Activated T-helper 2 cell treated with anti-CD3 and anti-CD28 coated beads, Interferon-gamma antibody, Interleukin-2, Interleukin-4, amounts not matched to agents 10 μg/mL and 5 μg/mL and 100 μg/mL, durations not matched to agents 14 hours and 24 hours and 36 hours (primary cell): Measurements from ENCODE around the gene GJA3. TPM values are rescaled to one million over a fixed set of nuclear protein-coding genes. Genes with fewer than 3 reads are reported as not detected.

Experiments used
- DNase-seq: peaks from one replicate; pipeline ENCODE4 v3.0.0; 2021; ENCODE audit warnings: low spot score
- H3K27ac Mint-ChIP-seq: one replicate; pipeline ENCODE4 v1.8.0; 2021; ENCODE audit warnings: mixed read lengths
- H3K27me3 Mint-ChIP-seq: one replicate; pipeline ENCODE4 v1.8.0; 2021; ENCODE audit warnings: low read depth, mixed read lengths
- H3K36me3 Mint-ChIP-seq: one replicate; pipeline ENCODE4 v1.8.0; 2021; ENCODE audit warnings: low read depth, mixed read lengths
- H3K4me1 Mint-ChIP-seq: one replicate; pipeline ENCODE4 v1.8.0; 2021; ENCODE audit warnings: low read depth, mixed read lengths
- H3K4me3 Mint-ChIP-seq: one replicate; pipeline ENCODE4 v1.8.0; 2021; ENCODE audit warnings: low read depth, mild to moderate bottlenecking, moderate library complexity, mixed read lengths
- H3K9me3 Mint-ChIP-seq: one replicate; pipeline ENCODE4 v1.8.0; 2021; ENCODE audit warnings: mixed read lengths
- intact Hi-C: fragments of 100-400 bp; cut with micrococcal nuclease; formaldehyde crosslinking; loops from one replicate; pipeline ENCODE4 v1.15.1; 2023
- total RNA-seq: library from RNA; stranded (reverse); gene quantifications from 2 replicates; pipeline ENCODE4 v1.2.3, GENCODE V29; 2022

GJA3 gene
- total RNA-seq, 1 donor from 2014 or later: 0.07 TPM

GRCh38 chr13:20109037-20109436 lies 51.8 kb downstream of the GJA3 start:
- no peak for DNase-seq
- Mint-ChIP-seq H3K27me3 (peaks cover 22% of the 10 kb centered on the region), H3K36me3 (no peaks in the 10 kb centered on the region), H3K4me3 (no peak overlapping the region), H3K4me1 (no peaks in the 10 kb centered on the region), H3K27ac (no peak overlapping the region), H3K9me3 (no peaks in the 10 kb centered on the region)
- intact Hi-C loops: no loop called here

GRCh38 chr13:20106742-20107141 lies 54.1 kb downstream of the GJA3 start:
- H3K9me3 Mint-ChIP-seq: no peaks in the 10 kb centered on the region
- H3K27me3 Mint-ChIP-seq: peaks cover 34% of the 10 kb centered on the region
- intact Hi-C loops: no loop called here
- H3K4me3 Mint-ChIP-seq: no peak overlapping the region
- peaks cover 2% of the 10 kb centered on the region for H3K4me1 Mint-ChIP-seq
- H3K27ac Mint-ChIP-seq: no peak overlapping the region
- no peak for DNase-seq
- no peaks in the 10 kb centered on the region for H3K36me3 Mint-ChIP-seq

- H3K4me1 Mint-ChIP-seq: peaks cover 2% of the 10 kb centered on the region
- H3K27me3 Mint-ChIP-seq: peaks cover 42% of the 10 kb centered on the region
- DNase-seq: no peak
- H3K36me3 Mint-ChIP-seq: no peaks in the 10 kb centered on the region
- H3K4me3 Mint-ChIP-seq: no peak overlapping the region
- intact Hi-C loops: no loop called here
- no peak overlapping the region for H3K27ac Mint-ChIP-seq
- no peaks in the 10 kb centered on the region for H3K9me3 Mint-ChIP-seq
Observed at GRCh38 chr13:20105161-20105689, 55.6 kb downstream of the GJA3 start.

- Mint-ChIP-seq H3K4me3 (no peak overlapping the region), H3K9me3 (no peaks in the 10 kb centered on the region), H3K36me3 (no peaks in the 10 kb centered on the region), H3K27me3 (peaks cover 55% of the 10 kb centered on the region), H3K27ac (no peak overlapping the region), H3K4me1 (peaks cover 2% of the 10 kb centered on the region)
- no peak for DNase-seq
- intact Hi-C loops: no loop called here
Observed at GRCh38 chr13:20102525-20103180, 58.2 kb downstream of the GJA3 start.

- H3K27ac Mint-ChIP-seq: no peak overlapping the region
- H3K36me3 Mint-ChIP-seq: no peaks in the 10 kb centered on the region
- intact Hi-C loops: no loop called here
- peaks cover 2% of the 10 kb centered on the region for H3K4me1 Mint-ChIP-seq
- peaks cover 48% of the 10 kb centered on the region for H3K27me3 Mint-ChIP-seq
- no peak overlapping the region for H3K4me3 Mint-ChIP-seq
- DNase-seq: no peak
- H3K9me3 Mint-ChIP-seq: no peaks in the 10 kb centered on the region
Observed at GRCh38 chr13:20101467-20102316, 59.2 kb downstream of the GJA3 start.

- no peaks in the 10 kb centered on the region for H3K36me3 Mint-ChIP-seq
- no peak for DNase-seq
- no peaks in the 10 kb centered on the region for H3K9me3 Mint-ChIP-seq
- H3K27ac Mint-ChIP-seq: no peak overlapping the region
- no peak overlapping the region for H3K4me3 Mint-ChIP-seq
- peaks cover 43% of the 10 kb centered on the region for H3K27me3 Mint-ChIP-seq
- H3K4me1 Mint-ChIP-seq: peaks cover 2% of the 10 kb centered on the region
- intact Hi-C loops: no loop called here
Observed at GRCh38 chr13:20099319-20099718, 61.5 kb downstream of the GJA3 start.

GRCh38 chr13:20093951-20094350 lies 66.9 kb downstream of the GJA3 start:
- DNase-seq: no peak
- Mint-ChIP-seq H3K9me3 (no peaks in the 10 kb centered on the region), H3K27ac (no peak overlapping the region), H3K36me3 (no peaks in the 10 kb centered on the region), H3K27me3 (peaks cover 14% of the 10 kb centered on the region), H3K4me3 (no peak overlapping the region), H3K4me1 (no peaks in the 10 kb centered on the region)
- intact Hi-C loops: no loop called here

GRCh38 chr13:20090349-20090748 lies 70.5 kb downstream of the GJA3 start:
- Mint-ChIP-seq H3K4me3 (no peak overlapping the region), H3K27ac (no peak overlapping the region), H3K9me3 (no peaks in the 10 kb centered on the region), H3K27me3 (peaks cover 2% of the 10 kb centered on the region), H3K4me1 (no peaks in the 10 kb centered on the region), H3K36me3 (peaks cover 18% of the 10 kb centered on the region)
- intact Hi-C loops: no loop called here
- DNase-seq: no peak

Other genes starting within 250 kb of the GJA3 start
- gene ZMYM2, start 202.3 kb downstream of the GJA3 start, total RNA-seq: 73.2 and 74.6 TPM in 2 replicates
- 2.3 and 2.7 TPM in 2 replicates for gene GJB2, start 31.9 kb upstream of the GJA3 start, total RNA-seq
- gene GJB6, start 71.3 kb upstream of the GJA3 start, total RNA-seq: 1.7 TPM in 2 replicates